HG02840 (cell line): Measurements from ENCODE around the gene CMIP.
"Not testable (repeated sequence)": the region's sequence is repeated elsewhere in the genome, so short reads cannot be mapped to it uniquely, and the experiment has no call there.

Experiments used
- ATAC-seq: cut with Tn5 transposase; IDR thresholded peaks from one replicate; pipeline ENCODE4 v1.9.1; 2021; ENCODE audit warnings: mild to moderate bottlenecking, moderate library complexity, moderate number of reproducible peaks; ENCODE audit not compliant: unreplicated experiment, low FRiP score

CMIP gene

DNA sequence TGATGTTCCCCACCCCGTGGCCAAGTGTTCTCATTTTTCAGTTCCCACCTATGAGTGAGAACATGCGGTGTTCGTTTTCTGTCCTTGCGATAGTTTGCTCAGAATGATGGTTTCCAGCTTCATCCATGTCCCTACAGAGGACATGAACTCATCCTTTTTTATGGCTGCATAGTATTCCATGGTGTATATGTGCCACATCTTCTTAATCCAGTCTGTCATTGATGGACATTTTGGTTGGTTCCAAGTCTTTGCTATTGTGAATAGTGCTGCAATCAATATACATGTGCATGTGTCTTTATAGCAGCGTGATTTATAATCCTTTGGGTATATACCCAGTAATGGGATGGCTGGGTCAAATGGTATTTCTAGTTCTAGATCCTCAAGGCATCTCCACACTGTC is 244.2 kb downstream of the CMIP start:
- not testable (repeated sequence) for ATAC-seq

DNA sequence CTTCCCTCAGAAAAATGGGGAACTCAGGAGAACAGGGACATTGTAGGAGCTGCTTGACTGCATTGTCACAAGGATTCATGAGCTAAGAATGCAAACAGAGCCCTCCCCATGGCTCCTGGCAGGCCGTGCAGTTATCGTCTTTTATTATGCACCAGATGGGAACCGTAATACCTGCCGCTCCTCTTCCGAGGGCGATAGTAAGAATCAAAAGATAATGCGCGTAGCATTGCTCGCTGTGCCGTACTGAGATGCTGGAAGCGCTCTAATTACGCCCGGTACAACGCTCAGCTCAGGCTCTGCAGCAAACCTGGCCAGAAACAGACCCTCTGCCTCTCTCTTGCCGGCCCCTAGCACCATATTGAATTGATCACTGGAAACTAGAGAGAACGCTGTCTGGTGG is 247.4 kb downstream of the CMIP start:
- no peak for ATAC-seq

DNA sequence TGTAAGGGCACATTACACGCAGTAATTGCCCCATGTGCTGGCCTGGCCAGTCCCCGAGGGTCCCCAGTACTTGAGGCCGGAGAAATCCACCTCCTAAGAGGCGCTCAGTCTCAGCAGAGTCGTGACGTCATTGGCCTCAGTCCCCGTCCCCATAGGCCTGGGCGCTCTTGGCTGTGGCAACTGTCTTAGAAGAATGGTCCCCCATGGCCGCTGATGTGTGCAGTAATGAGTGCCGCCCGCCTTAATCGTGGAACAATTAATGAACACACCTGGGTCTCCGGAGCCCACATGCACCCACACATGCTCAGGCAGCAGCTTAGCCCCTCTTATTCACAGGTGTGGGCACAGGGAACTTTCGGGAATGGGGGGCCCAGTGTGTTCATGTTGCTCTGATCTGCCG is 248.0 kb downstream of the CMIP start:
- ATAC-seq = no peak

DNA sequence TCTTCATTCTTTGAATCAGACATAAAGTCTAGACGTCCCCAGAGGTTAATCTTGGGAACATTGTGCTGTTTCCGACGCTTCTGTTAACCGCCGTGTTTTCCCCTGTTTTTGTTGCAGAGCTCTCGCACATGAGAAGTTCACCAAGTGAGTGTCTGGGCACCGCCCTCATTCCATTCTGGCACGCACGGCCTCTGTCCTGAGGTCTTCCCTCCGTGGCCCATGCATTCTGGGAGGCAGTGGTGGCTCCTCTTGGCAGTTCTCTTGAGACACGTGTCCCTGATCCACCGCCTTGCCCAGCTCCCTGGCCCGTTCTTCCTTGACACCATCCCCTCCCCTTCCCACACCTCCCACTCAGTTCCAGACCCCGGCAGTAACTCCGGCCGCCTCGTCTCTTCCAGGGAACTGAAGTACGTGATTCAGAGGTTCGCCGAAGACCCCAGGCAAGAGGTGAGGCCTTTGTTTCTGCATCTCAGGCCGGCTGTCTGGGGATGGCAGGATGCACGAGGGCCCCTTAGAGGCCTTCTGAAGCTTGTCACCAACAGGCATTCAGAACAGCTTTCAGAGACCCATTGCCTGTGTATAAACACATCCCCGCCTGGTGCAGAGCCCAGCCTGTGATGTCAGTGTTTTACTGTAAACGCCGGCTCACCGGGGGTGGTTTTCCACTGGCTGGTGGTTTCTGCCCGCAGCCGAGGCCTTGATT is 248.6 kb downstream of the CMIP start:
- no peak for ATAC-seq

DNA sequence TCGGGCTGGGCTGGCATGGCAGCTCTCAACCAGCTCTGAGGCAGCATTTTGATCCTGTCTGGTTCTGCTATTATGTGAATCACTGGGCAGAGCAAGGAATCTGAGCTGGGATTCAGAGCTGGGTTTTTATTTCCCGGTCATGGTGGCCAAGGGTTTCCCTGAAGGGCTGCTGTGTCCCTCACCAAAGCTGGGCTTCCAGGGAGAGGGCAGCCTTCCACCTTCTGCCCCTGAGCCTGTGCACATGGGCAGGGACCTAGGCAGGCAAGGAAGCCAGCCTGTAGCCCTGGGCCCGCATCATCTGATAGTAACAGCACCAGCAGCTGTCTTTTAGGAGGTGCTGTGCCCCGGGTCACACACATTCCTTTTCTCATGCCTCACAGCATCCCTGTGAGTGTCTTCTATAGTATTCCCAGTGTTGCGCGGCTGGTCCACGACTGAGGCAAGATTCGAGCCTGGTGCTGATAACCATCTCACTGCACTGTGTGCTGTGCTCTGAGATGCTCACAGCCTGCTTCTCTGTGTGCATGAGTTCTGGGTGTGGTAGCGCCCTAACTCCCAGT is 249.2 kb downstream of the CMIP start:
- ATAC-seq = no peak

DNA sequence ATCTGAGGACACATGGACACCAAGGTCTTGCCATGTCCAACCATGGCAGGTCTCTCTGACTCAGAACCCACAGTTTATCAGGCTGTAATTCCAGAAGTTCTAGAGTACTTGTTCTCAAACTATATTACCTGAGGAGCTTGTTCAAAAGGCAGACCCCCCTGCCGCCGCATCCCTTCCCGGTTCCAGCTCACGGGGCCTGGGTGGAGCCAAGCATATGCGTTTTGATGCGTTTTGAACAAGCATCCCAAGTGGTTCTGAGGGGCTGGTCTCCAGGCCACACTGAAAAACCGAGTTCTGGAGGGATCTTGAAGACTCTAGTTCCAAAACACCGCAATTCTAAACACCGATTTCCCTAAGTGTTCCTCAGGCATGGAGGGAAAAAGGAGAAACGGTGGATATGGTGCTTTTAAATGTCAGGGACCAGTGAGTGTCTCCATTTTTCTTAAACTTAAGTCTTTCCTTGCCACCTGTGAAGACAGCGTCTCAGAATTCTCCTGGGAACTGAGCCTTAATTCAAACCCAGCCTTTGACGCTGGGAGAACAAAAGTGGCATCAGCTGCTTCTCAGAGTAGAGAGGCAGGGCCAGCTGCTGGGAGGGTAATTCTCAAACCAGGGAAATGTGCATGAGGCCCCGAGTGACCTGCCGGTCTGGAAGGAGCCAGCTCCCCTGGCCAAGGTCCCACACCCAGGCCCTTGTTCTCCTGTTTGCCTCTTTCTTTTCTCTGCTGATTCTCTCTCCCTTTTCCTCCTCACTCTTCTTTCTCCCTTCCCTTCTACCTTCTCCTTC is 250.1 kb downstream of the CMIP start:
- no peak for ATAC-seq

DNA sequence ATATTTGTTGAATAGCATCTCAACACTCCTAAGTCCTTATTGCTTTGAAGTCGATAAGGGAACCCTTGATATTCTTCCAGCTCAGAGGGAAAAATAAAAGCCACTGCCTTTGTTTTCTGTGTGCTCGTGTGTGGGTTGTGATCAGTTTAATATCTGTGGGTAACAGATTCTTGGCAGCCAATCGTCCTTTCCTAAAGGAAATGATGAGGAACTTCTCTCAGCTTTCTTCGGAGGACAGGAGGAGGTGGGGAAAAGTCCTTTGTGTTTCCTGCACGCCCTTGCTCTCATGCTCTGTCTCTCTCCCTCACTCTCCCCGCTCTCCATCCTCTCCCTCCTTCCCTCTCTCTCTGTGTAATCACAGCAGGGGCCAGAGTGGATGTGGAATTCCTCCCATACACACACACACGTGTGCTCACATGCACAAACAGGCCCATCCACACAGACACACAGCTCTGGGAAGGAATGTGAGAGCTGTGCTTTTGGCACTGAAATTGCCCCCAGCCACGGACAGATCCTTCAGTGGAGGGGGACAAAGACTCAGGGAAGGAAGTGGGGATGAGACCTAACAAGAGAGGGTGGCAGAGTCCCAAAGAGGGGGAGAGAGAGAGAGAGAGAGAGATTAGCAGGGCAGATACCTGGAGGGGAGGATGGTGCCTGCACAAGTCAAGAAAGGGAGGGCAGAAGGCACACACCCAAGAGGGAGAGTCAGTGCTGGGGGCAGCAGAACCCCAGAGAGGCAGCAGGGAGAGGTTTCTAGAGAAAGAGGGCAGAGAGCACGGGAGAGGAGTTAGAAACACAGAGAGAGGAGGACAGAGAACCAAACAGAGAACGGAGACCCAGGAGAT is 250.9 kb downstream of the CMIP start:
- no peak for ATAC-seq

DNA sequence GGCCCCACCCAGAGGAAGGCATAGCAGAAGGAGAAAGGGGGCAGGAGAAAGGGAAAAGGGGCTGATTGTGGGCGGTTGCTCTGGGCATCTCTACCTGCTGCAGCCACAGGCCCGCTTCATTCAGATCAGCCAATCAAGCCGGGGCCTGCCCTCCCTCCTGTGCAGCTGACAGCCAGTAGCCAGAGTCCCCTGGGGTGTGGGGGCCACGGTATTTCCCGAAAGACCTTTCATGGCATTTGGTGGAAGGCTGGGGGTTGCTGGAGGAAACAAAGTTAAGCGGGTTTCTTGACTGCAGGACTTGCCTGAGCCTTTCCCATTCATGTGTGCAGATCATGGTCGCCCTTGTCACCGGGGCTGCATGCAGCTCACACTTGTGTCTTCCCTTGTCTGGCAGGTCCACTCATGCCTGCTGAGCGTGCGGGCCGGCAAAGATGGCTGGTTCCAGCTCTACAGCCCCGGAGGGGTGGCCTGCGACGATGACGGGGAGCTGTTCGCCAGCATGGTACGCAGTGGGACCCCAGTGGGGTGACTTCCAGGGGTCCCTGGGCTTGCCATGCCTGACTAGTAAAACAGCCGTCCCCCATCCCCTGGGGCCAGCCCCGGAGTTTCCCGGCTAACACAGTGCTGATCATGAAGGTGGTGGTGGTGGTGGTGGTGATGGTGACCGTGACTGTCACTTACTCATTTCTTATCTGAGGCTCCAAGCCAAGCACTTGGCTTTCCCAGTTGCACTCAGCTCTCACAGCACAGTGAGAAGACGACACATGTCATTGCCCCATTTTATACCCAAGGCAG is 251.8 kb downstream of the CMIP start:
- ATAC-seq = no peak

DNA sequence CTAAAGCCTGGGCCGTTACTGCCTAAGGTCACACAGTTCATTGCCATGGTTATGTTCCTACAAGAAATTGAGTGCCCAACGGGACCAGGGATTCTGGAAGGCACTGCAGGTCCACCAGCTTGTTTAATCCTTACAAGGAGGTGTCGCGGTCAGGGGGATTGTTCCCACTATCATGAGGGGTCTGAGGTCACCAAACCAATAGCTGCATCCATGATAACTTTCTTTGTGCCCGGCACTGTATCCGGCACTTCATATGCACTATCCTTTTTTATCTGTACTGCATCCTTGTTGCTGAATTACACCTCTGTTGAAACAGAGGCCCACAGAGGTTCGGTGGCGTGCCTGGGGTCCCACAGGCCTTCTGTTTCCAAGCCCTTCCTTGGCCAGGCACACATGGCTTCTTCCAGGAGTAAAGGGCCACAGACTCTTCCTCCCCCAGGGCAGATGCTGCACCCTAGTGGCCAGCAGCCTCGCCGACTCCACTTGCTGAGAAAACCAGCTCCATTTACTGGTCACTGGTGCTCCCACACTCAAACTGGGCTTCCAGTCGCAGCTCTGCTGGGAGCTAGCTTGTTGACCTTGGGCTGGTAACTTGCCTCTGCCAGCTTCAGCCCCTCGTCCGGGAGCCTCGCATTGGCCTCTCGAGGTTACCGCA is 252.5 kb downstream of the CMIP start:
- no peak for ATAC-seq

DNA sequence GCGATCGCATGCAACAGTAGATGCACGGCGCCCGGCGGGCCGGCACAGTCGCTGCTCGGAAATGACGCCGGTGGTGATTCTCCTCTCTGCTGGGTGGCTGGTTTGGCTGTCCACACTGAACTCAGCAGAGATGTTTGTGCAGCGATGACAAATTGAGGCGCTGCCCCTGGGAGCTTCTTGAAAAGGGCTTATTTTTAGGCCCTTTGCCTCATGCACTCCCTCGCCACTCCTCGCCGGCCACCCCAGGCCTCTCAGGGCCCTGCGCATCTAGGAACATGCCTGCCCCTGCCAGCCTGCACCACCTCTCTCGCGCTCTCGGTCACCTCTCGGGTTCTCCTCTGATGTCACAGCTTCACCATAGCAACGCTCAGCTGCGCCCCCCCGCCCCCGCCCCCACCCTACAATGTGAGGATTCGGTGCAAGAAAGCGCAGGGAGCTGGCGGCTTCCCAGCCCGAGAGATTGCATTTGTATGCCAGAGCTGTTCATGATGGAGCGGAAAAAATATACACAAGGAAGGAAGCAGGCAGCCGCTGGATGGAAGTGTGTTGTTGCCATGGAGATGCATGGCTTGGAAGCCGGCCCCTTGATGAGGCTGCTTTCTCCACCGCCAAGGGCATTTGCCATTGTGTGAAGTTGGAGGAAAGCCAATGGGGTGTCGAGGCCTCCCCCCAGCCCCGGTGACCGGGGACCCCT is 253.2 kb downstream of the CMIP start:
- no peak for ATAC-seq

DNA sequence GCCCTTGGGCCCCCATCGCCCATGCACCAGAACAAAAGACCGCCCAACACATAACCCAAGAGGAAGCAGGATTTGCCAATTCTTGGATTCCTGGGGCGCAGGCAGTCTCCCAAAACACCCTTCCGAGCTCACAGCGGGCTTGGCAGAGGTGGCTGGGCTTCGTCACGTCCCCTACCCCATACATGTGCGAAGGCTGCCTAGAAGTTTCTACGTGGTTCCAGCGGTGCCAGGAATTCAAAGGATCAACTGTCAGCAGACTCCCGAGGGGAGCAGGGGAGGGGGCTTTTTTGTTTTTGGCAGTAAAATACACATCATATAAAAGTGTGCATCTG is 253.7 kb downstream of the CMIP start:
- no peak for ATAC-seq

DNA sequence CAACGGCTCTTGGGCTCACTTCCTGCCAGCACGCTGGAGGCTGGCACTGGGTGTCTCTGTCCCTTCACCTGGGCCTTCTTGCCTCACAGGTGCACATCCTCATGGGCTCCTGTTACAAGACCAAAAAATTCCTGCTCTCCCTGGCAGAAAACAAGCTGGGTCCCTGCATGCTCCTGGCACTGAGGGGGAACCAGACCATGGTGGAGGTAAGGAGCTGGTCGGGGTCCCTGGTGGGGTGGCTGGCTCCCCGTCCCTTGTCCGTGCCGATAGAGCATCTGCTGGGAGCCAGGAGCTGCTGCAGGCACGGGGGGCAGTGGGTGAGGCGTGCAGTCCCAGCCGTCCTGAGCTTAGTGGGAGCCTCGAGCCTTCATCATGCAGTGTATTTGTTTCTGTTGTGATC is 255.0 kb downstream of the CMIP start:
- no peak for ATAC-seq

DNA sequence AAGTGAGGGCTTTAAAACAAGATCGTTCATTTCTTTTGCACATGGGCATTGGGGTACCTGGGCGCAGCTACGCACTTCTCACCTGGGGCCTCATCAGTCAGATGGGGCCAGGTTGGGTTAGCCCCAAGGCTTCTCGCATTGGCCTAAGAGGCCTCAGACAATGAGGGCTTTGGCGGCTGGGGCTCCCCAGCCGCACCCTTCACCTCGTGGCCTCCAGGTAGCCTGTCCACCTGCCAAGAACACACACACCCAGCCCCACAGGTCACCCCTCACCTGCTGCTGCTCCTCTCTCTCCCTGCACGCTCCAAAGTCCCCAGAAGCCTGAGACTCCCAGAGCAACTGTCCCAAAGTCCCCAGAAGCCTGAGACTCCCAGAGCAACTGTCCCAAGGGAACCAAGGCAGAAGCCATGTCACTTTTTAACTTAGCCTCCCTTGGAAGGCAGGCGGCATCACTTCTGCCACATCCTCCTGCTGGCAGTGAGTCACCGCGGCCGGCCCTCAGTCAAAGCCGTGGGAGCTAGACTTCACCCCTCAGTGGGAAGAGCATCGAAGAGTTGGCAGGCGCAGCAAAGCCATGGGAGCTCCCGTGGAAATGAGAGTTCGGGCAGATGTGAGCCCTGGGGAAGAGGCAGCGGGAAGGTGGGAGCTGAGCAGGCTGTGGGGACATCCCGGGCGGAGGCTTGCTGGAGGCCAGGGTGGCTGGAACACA is 255.6 kb downstream of the CMIP start:
- no peak for ATAC-seq

DNA sequence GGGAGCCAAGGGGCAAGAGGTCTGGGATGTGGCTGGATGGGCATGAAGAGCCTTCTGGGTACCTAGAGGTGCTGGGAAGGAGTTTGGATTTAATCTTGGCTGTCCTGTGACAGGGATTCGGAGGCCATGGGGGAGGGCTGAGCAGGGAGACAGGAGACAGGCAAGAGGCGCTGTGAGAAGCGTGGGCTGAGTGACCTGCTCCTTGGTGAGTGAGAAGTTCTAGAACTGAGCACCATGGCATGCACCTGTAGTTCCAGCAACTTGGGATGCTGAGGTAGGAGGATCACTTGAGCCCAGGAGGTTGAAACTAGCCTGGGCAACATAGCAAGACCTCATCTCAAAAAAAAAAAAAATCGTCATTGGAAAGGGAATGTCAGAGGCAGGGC is 256.2 kb downstream of the CMIP start:
- no peak for ATAC-seq

DNA sequence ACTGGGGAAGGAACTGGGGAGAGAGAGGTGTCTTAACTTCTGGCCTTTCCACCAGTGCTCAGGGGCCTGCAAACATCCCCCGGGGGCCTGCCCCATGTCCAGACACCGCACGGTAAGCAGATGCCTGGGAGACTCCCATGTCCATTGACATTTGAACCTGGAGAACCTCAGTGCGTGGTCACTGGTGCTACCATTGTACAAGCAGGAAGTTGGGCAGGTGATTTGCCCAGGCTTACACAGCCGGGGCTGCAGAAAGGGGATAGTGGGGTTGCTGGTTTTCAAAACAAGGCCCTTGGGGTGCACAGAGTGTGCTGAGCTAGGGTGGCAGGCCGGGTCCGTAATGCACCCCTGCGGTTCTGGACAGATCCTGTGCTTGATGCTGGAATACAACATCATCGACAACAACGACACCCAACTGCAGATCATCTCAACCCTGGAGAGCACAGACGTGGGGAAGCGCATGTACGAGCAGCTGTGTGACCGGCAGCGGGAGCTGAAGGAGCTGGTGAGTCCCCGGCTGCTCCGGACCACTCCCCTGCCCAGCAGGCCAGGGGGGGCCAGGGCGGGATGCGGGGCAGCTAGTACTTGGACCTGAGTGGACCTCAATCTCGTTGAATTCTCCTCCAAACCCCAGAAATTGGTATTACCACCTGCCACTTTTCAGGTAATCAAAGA is 256.8 kb downstream of the CMIP start:
- no peak for ATAC-seq

DNA sequence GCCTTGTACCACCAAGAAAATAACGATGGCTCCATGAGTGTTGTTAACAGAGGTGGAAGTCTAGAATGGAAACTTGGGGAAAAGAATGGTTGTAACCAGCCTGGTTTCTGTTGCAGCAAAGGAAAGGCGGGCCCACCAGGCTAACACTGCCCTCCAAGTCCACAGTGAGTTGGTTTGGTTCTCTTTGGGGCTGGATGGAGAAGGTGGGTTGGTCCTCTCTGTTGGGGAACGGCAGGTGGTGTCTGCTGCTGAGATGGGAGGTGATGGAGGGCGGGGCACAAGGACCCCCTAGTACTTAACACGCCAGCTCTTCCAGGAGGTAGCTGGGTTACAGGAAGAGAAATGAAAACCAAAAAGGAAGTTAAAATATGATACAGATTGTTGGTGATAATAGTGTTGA is 257.9 kb downstream of the CMIP start:
- ATAC-seq = no peak

DNA sequence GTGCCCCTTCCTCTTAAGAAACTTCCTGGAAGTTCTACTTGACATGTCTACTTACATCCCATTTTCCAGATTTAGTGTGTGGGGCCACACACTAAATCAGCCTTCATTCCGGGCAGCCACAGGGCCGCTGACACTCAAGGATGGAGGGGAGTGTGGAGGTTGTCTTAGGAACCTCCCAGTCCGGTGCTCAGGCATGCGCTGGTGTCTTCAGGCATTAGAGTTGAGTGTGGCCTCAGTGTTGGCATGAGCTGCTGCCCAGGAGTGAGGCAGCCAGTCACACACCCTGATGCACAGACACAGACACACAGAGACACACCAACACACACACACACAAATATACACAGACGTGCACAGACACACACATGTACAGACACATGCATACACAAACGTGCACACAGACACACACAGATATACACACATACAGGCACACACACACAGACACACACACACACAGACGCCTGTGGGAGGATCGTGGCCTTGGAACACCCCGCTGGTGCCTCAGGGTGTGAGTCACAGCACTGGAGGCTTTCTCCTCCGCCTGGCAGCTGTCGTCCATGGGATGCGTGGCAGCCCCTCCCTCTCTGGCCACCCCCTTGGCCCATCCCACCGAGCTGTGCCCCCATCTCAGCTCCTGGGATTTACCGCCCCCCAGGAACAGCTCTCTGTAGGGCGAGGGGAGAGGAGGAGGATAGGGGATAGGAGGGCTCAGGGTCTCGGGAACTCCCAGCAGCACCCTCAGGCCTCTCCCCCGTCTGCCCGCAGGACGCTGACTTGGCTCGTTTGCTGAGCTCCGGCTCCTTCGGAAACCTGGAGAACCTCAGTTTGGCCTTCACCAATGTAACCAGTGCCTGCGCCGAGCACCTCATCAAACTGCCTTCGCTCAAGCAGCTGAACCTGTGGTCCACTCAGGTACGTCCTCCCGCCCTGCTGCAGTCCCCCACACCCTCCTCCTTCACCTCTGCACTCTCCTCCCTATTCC is 258.9 kb downstream of the CMIP start:
- ATAC-seq = no peak
